ENCODE measurements around the gene TNNT2. TPM values are rescaled to one million over a fixed set of nuclear protein-coding genes. Genes with fewer than 3 reads are reported as not detected.

Gene TNNT2
- total RNA-seq, 1 experiment from 2014 or later, result 0.45 TPM

DNA sequence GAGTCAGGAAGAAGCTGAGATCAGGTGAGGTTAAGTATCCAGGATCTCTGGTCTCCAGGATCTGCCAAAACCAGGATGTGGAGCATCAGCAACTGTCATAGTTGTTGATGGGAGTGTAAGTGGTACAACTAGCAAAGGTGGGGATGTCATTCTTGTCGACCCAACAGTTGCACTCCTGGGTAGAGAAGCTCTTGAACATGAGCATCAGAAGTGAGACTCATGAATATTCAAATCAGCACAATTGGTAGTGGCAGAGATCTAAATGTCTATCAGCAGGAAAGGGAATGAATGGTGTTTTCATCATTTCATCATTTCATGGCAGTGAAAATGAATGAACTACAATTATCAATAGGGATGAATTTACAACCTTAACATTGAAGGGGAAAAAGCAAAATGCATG, 25.9 kb upstream of the TNNT2 start:
- DNase-seq (ENCODE audit: low spot score), result no peak

DNA sequence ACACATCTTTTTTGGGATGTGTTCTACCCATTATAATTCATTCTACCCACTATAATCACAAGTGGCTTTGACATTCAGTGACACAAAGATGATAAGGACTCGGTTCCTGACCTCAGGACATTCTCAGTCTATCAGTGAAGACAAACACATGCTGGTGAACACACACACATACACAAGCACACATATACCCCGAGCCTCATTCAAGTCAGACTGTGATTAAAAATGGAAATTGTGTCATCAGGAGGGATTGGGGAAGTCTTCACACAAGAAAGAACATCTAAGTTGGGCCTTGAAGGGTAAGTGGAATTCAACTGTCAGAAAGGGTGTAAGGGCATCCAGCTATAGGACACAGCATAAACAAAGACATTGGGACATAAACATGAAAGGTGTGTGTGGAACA, 24.2 kb upstream of the TNNT2 start:
- no peak for DNase-seq (ENCODE audit: low spot score)

- no peak for DNase-seq (ENCODE audit: low spot score)
These were observed 23.4 kb upstream of the TNNT2 start for GRCh38 chr1:201400852-201401230.

GRCh38 chr1:201400212-201400851, 22.9 kb upstream of the TNNT2 start:
- no peak for DNase-seq (ENCODE audit: low spot score)

GRCh38 chr1:201399352-201400126, 22.1 kb upstream of the TNNT2 start:
- no peak for DNase-seq (ENCODE audit: low spot score)

- no peak for DNase-seq (ENCODE audit: low spot score)
These were observed 21.5 kb upstream of the TNNT2 start, which contains the start of gene LAD1 for GRCh38 chr1:201399018-201399351. LAD1 (minus strand) TSS chr1:201399324; CDS start chr1:201399306, 18 bp downstream.

DNA sequence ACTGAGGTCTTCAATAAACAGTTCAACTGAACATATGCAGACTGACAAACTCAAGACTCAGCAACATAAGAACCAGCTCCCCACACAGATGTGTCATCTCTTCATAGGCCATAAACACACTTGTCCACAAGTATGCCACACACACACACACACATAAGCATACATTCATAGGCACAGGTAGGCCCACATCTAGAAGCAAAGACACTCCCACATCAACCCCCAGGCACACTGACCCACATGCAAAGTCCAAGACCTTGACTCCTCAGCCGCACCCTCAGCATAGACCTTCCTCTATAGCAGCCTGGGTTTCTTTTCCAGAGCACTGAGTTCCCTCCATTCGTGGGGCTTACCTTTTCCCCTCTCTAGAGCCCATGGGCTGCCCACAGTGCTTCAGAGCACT, 20.2 kb upstream of the TNNT2 start:
- no peak for DNase-seq (ENCODE audit: low spot score)

- DNase-seq (ENCODE audit: low spot score), result peak; percentile 59
These were observed 19.5 kb upstream of the TNNT2 start for GRCh38 chr1:201396861-201397464.

DNA sequence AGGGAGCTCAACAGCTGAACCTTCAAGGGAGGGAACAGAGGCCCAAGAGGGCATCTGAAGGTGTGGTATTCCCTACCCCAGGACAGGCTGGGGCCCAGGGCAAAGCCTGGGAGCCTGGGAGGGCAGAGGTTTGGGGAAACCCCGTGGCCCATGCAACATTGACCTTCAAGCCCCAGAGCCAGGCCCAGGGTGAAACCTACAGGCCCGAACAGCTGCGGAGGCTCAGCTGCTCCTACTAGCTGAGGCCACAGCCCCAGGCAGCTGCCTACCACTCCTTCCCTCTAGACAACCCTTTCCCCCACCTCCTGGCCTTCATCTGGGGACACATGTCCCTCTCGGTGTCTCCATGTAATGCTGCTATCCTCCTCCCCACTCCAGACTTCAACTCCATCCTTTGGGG, 18.5 kb upstream of the TNNT2 start:
- no peak for DNase-seq (ENCODE audit: low spot score)

- DNase-seq (ENCODE audit: low spot score), result no peak
These were observed 17.1 kb upstream of the TNNT2 start for GRCh38 chr1:201394591-201394990.

GRCh38 chr1:201393076-201393475, 15.6 kb upstream of the TNNT2 start:
- DNase-seq (ENCODE audit: low spot score), result no peak

DNA sequence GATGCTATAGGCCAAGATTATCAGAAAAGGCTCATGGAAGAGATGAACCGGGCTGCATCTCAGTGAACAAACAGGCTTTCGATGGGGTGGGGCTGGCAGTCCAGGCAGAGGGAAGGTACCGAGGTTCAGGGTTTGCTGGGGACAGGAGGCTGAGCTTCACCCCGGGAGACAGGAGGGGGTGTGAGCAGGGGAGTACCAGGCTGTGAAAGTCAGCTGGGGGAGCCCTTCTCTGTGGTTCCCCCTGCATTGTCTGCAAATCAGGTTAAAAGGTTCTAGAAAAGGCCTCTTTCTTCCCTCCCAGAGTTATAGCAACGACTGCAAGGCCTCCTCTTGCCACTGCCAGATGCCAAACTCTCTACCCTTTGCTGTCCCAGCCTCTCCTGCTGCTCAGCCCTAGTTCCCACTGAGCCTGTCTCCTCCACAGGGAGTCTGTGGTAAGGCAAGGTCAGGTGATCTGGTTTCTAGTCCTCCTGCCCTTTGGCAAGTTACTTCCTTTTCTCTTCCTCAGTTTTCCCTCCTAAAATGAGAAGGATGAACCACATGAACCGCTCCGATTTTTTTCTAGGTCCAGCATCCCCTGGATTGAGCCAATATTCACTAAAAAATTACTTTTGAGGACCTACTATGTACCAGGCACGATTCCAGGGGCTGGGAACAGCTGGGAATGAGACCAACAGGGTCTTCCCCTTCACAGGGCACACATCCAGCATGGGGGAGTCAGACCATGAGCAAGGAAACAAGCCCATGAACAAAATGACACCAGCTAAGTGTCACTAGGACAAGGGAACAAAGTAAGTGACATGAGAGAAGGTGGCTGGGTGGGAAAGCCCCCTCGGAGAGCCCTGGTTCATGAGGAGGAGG, 14.4 kb upstream of the TNNT2 start:
- DNase-seq (ENCODE audit: low spot score), result peak; percentile 25

DNA sequence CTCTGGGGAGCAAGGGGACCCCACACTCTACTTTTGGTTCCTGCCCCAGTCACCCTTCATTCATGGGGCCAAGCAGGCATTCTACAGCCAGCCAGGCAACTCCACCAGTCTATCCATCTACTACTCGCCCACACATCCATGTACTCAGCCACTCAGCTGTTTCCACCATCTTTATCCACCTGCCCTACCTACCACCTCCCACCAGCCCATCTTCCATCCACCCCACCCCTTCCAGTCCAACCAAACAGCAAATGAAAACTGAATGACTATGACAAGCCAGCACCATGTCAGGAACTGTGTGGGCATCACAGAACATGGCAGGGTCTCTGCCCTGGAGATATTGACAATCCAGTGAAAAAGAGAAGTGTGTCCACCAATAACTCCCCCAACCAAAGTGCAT, 13.7 kb upstream of the TNNT2 start:
- DNase-seq (ENCODE audit: low spot score), result no peak

DNA sequence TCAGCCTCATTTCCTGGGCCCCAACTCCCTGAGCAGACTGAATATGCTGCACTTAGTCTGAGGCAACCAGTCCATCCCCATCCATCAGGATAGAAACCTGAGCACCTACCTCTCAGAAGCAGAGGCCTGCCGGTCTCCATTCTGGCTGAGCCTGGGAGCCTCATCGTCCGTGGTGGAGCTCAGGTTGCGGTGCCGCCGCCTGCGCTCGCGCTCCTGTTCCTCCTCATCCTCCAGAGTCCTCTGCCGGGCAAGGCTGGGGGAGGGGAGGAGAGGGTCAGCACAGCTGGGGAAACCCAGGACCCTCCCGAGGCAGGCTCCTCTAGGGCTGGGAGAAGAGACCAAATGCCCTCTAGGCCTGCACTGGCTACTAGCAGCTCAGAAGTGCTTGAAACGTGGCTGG, 11.6 kb upstream of the TNNT2 start:
- DNase-seq (ENCODE audit: low spot score), result no peak

DNA sequence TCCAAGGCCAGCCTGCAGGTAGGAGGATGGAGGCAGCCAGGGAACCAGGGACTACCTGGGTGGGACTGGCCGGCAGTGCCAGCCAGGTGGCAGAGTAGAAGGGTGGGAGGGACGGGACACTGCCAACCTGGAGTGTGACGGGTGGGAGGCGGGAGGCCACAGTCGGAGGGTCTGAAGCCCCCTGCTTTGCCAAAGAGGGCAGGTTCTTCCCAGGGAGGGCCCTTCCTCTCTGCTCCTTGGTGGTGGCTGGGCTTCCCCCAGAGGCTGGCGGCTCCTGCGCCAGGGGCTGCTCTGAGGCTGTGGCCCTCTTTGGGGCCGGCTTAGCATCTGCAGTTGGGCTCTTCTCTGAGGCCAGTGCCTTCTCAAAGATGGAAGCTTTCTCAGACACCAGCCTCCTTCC, 8.7 kb upstream of the TNNT2 start:
- no peak for DNase-seq (ENCODE audit: low spot score)

DNA sequence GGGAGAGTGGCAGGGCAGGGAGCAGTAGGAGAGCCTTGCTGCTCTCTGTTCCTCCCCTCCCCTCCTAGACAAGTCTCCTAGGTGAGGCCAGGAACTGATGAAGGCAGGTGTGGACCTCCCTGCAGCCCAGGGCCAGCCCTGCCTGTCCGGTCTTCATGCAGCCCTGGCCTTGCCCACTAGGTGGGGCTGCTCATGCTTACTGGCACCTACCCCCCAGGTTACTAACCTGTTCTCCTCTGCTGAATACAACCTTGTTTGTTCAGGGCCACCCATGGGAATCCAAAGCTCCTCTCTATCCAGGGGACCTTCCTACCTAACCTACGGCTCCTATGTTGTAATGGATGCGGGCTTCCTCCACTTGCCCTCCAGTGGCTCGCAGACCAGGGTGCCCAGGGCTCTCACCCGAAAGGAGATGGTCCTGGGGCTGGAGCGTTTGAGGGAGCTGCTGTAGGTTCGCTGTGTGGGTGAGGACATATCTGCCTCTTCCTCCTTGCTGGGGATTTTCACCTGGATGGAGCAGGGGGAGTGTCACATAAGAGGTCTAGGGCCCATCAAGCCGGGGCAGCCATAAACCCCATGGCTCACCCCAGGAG, 7.9 kb upstream of the TNNT2 start:
- DNase-seq (ENCODE audit: low spot score), result peak; percentile 52

DNA sequence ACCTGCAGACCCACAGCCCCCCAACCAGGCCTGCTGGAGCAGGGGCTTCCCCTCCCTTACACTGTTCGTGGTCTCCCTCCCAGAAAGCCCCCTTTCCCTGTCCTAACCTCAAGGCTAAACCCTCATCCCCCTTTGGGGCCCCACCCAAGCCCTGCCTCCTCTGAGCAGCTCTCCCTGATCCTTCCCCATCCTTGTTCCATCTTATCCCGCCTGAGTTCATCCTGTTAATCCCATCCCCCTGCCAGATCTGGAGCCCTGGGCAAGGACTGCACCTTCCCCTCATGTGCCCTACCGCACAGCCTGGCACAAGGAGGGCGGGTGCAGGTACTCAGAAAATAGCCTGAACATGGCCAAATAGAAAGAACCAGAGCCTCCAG, 6.9 kb upstream of the TNNT2 start:
- DNase-seq (ENCODE audit: low spot score), result no peak

DNA sequence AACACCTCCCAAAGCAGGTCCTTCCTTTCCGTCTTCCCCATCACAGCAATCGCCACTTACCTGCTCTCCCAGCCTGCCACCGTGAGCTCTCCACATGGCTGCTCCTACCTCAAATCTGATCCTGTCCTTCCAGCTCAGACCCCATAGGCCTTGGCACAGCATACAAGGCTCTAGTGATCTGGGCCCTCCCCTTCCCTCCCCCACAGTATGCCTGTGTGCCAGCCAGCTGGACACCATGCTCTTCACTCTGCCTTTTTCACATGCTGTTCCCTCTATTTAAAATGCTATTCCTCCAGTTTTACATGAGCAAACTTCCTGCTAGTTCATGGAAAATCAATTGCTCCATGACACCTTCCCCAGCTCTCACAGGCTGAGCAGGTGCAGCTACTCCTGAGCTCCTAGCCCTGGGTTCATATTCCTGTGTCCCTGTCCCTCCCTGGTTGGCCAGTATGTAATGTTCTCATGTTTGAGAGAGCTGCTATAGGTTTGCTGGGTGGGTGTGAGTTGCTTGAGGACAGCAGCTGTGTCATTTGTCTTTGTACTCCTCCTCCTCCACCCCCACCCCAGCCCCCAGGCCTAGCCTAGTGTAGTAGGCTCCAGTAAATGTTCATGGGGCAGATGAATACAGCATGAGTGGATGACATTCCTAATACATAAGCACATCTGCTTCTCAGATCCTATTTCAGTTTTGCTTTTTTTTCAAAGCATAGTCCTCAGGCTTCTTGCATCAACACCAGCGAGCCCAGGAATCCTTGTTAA, 6.3 kb upstream of the TNNT2 start:
- peak; percentile 70 for DNase-seq (ENCODE audit: low spot score)

DNA sequence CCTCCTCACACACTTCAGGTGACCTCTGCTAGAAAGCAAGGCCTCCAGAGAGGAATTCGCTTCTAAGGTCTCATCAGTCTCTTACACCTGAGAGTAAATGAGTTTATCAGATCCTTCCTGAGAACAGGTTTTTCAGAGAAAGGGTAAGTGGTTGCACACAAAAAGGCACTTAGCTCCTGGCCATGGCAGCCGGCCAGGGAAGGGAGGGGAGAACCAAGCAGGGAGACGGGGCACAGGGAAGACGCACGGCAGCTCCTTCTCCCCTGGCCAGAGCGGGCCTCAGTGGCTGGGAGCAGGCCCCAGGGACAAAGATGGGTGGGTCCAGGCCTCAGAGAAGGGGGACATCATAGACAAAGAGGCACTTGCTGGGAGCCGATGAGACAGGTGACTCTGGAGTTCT, 3.6 kb upstream of the TNNT2 start:
- no peak for DNase-seq (ENCODE audit: low spot score)

GRCh38 chr1:201379733-201380242, 2.3 kb upstream of the TNNT2 start:
- no peak for DNase-seq (ENCODE audit: low spot score)

DNA sequence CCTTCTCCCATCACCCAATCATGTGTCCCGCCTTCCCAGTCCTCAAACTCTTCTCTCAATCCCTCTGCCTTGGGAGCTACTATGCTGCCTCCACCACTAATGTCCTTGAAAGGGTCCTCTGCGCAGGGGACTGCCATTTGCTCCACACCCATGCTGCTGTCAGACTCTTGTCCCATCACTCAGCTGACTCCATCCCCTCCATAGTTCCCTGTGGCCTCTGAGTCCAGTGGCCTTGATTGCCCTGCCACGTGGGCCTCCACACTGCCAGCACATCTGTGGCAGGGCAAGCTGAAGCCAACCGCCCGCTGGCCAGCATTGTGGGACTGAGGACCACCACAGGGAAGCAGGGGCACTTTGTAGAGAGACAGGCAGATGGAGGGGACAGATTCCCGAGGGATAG, 1.3 kb upstream of the TNNT2 start:
- no peak for DNase-seq (ENCODE audit: low spot score)

Measured in A172 (cell line).